IMR-90 (cell line): ENCODE results near the gene OR2H2. TPM values are rescaled to one million over a fixed set of nuclear protein-coding genes. Genes with fewer than 3 reads are reported as not detected.

Experiments
- ATAC-seq: fragments of 200-7000 bp; cut with Tn5 transposase; 2 replicates; pipeline ENCODE4 v1.9.1; 2020; ENCODE audit warnings: low read depth, mild to moderate bottlenecking, moderate library complexity
- BruUV-seq: library from RNA; stranded (reverse); fragments of 400-500 nt; replicated peaks from 2 replicates; lab custom pipeline; 2021; lab: Mats Ljungman, UMichigan
- CTCF ChIA-PET: fragments of 300-600 bp; formaldehyde crosslinking; extraction: SDS; loops from one replicate; lab custom pipeline; 2021; ENCODE audit warnings: antibody characterized with exemption; lab: Yijun Ruan, JAX
- POLR2A ChIA-PET: fragments of 300-600 bp; sonication (Branson Sonifier 250); formaldehyde crosslinking; loops from one replicate; lab custom pipeline; 2022; ENCODE audit warnings: antibody characterized with exemption; ENCODE audit not compliant: unreplicated experiment; lab: Charles Lee
- DNase-seq: peaks from one replicate; pipeline ENCODE4 v3.0.0; 2013
- H2AFZ ChIP-seq: replicated peaks from 2 replicates; pipeline ENCODE3; 2013; ENCODE audit warnings: low read length, mild to moderate bottlenecking; ENCODE audit not compliant: poor library complexity
- H2AK5ac ChIP-seq: 2 replicates; pipeline ENCODE4 v1.6.1; 2013; ENCODE audit warnings: low read depth, low read length, inconsistent platforms
- H2AK9ac ChIP-seq: replicated peaks from 2 replicates; pipeline ENCODE3; 2013; ENCODE audit warnings: mild to moderate bottlenecking, low read depth, low read length, moderate library complexity; ENCODE audit not compliant: poor library complexity
- H2BK120ac ChIP-seq: 2 replicates; pipeline ENCODE4 v1.6.1; 2013; ENCODE audit warnings: low read depth, low read length, inconsistent platforms
- H2BK15ac ChIP-seq: 3 replicates; pipeline ENCODE4 v1.6.1; 2013; ENCODE audit warnings: low read depth, low read length, inconsistent platforms
- H2BK20ac ChIP-seq: 2 replicates; pipeline ENCODE4 v1.6.1; 2013; ENCODE audit warnings: low read depth, mild to moderate bottlenecking, inconsistent platforms, low read length, moderate library complexity
- H2BK5ac ChIP-seq: 2 replicates; pipeline ENCODE4 v1.6.1; 2013; ENCODE audit warnings: mild to moderate bottlenecking, low read depth, low read length, inconsistent platforms; ENCODE audit not compliant: poor library complexity, severe bottlenecking
- H3K14ac ChIP-seq: replicated peaks from 2 replicates; pipeline ENCODE4 v1.6.1; 2013; ENCODE audit warnings: low read depth, low read length, inconsistent platforms
- H3K18ac ChIP-seq: 2 replicates; pipeline ENCODE4 v1.6.1; 2013; ENCODE audit warnings: low read depth, low read length, control low read depth
- H3K23ac ChIP-seq: 2 replicates; pipeline ENCODE4 v1.6.1; 2013; ENCODE audit warnings: low read depth, low read length, inconsistent platforms
- H3K27ac ChIP-seq: 2 replicates; pipeline ENCODE4 v1.5.1; 2013; ENCODE audit warnings: mild to moderate bottlenecking, control low read depth, low read length; ENCODE audit not compliant: insufficient read depth
- H3K27me3 ChIP-seq: 2 replicates; pipeline ENCODE4 v1.6.1; 2013; ENCODE audit warnings: low read length; ENCODE audit not compliant: control insufficient read depth, insufficient read depth
- H3K36me3 ChIP-seq: 2 replicates; pipeline ENCODE4 v1.6.1; 2013; ENCODE audit warnings: low read length, mixed read lengths; ENCODE audit not compliant: control insufficient read depth, insufficient read depth
- H3K4ac ChIP-seq: 2 replicates; pipeline ENCODE4 v1.6.1; 2013; ENCODE audit warnings: low read depth, low read length, inconsistent platforms
- H3K4me1 ChIP-seq: 2 replicates; pipeline ENCODE4 v1.6.1; 2013; ENCODE audit warnings: low read length, mixed read lengths; ENCODE audit not compliant: control insufficient read depth, insufficient read depth
- H3K4me2 ChIP-seq: 2 replicates; pipeline ENCODE4 v1.6.1; 2013; ENCODE audit warnings: low read depth, mild to moderate bottlenecking, control low read depth, low read length, moderate library complexity
- H3K4me3 ChIP-seq: 2 replicates; pipeline ENCODE4 v1.5.1; 2013; ENCODE audit warnings: low read depth, mild to moderate bottlenecking, control low read depth, low read length, moderate library complexity; ENCODE audit not compliant: insufficient read depth
- H3K56ac ChIP-seq: 2 replicates; pipeline ENCODE4 v1.6.1; 2013; ENCODE audit warnings: low read length, inconsistent platforms; ENCODE audit not compliant: insufficient read depth; ENCODE audit errors: extremely low read depth
- H3K79me1 ChIP-seq, 2 experiments: 2 replicates each; pipeline ENCODE4 v1.6.1; 2013; ENCODE audit warnings: low read length in 2 of 2, inconsistent platforms in 1 of 2, low read depth in 1 of 2
- H3K9ac ChIP-seq: 2 replicates; pipeline ENCODE4 v1.6.1; 2013; ENCODE audit warnings: low read depth, low read length, control low read depth
- H3K9me1 ChIP-seq: 2 replicates; pipeline ENCODE4 v1.6.1; 2013; ENCODE audit warnings: low read length, inconsistent platforms; ENCODE audit not compliant: insufficient read depth
- H3K9me3 ChIP-seq: 2 replicates; pipeline ENCODE4 v1.6.1; 2013; ENCODE audit warnings: low read length; ENCODE audit not compliant: control insufficient read depth, insufficient read depth
- H4K20me1 ChIP-seq: 2 replicates; pipeline ENCODE4 v1.6.1; 2013; ENCODE audit warnings: low read length, inconsistent platforms; ENCODE audit not compliant: insufficient read depth
- H4K5ac ChIP-seq: 2 replicates; pipeline ENCODE4 v1.6.1; 2013; ENCODE audit warnings: mild to moderate bottlenecking, low read depth, low read length, control low read depth
- H4K8ac ChIP-seq, 2 experiments: 2 replicates each; pipeline ENCODE4 v1.6.1; 2013; ENCODE audit warnings: low read depth in 2 of 2, low read length in 2 of 2, control low read depth in 1 of 2, inconsistent platforms in 1 of 2
- H4K91ac ChIP-seq: 2 replicates; pipeline ENCODE4 v1.6.1; 2013; ENCODE audit warnings: low read depth, low read length, inconsistent platforms; ENCODE audit not compliant: insufficient read depth
- MAZ ChIP-seq: IDR thresholded peaks from 2 replicates; pipeline ENCODE4 v1.6.1; 2012; ENCODE audit warnings: low read depth, mild to moderate bottlenecking, low read length, improper control_type of control experiment, moderate library complexity, borderline replicate concordance
- NFE2L2 ChIP-seq: fragments of 150-350 bp; IDR thresholded peaks from 2 replicates; pipeline ENCODE4 v1.6.1; 2016; ENCODE audit warnings: low read depth, mild to moderate bottlenecking, low read length
- SMC3 ChIP-seq: fragments of 150-350 bp; IDR thresholded peaks from 2 replicates; pipeline ENCODE4 v1.6.1; 2016; ENCODE audit warnings: low read depth, mild to moderate bottlenecking, antibody characterized with exemption, low read length, moderate library complexity
- WGBS, 2 experiments: methylation state at CpG; one replicate each; pipeline versions ENCODE4 v1.1.5 to v1.1.7; 2013; ENCODE audit warnings: missing lambda C conversion rate in 2 of 2; ENCODE audit not compliant: insufficient read length in 1 of 2; ENCODE audit errors: extremely low coverage in 2 of 2; 5-methylcytosine and 5-hydroxymethylcytosine counted together
- dilution Hi-C: fragments of 300-500 bp; cut with HindIII; formaldehyde crosslinking; loops from one replicate; pipeline ENCODE4 v1.14.3; 2018; ENCODE audit warnings: low sequenced_read_pairs; ENCODE audit not compliant: unreplicated experiment
- in situ Hi-C: fragments of 300-500 bp; cut with MboI; formaldehyde crosslinking; loops from 3 replicates; pipeline ENCODE4 v1.14.3; 2019; ENCODE audit warnings: low sequenced_read_pairs, inconsistent platforms, mixed read lengths
- intact Hi-C: fragments of 100-400 bp; cut with micrococcal nuclease; formaldehyde crosslinking; loops from 2 replicates; pipeline ENCODE4 v1.10.0; 2022
- polyA plus RNA-seq, 3 experiments: library from polyadenylated mRNA; depleted of rRNA; stranded (reverse); fragments of >200 nt; gene quantifications; 2 replicates each; pipeline ENCODE4 v1.2.3, GENCODE V29; 2012; ENCODE audit warnings: low replicate concordance in 1 of 3
- total RNA-seq: library from RNA; depleted of rRNA; stranded (reverse); fragments of >200 nt; gene quantifications from 2 replicates; pipeline ENCODE4 v1.2.3, GENCODE V29; 2012

Gene OR2H2
- total and polyA plus RNA-seq, 2 of the 4 experiments (the other 2 are of a cell fraction) = not detected

GRCh38 chr6:29566856-29567255 is 18.1 kb upstream of the OR2H2 start:
- intact Hi-C loops = no loop called here
- POLR2A ChIA-PET = no interaction called here

More at GRCh38 chr6:29566856-29567255, 18.1 kb upstream of the OR2H2 start:
- Histone ChIP-seq H3K23ac (no peak overlapping the region), H3K27ac (no peak overlapping the region), H2BK20ac (no peak overlapping the region), H2AK9ac (no peak overlapping the region), H3K4me3 (no peak overlapping the region), H2BK5ac (no peak overlapping the region), H3K4me2 (no peak overlapping the region), H4K5ac (no peak overlapping the region), H3K56ac (no peak overlapping the region), H4K20me1 (no peaks in the 10 kb centered on the region), H2BK120ac (no peak overlapping the region), H2AK5ac (no peak overlapping the region), H3K9me3 (no peaks in the 10 kb centered on the region), H2BK15ac (no peak overlapping the region), H3K18ac (no peak overlapping the region), H3K9me1 (no peaks in the 10 kb centered on the region), H3K14ac (no peak overlapping the region), H3K79me1 (no peaks in the 10 kb centered on the region), H3K9ac (no peak overlapping the region), H4K8ac (no peak overlapping the region), H3K36me3 (no peaks in the 10 kb centered on the region), H4K91ac (no peak overlapping the region), H3K27me3 (no peaks in the 10 kb centered on the region), H2AFZ (no peak overlapping the region), H3K4ac (no peak overlapping the region), H3K4me1 (no peaks in the 10 kb centered on the region)
- TF ChIP-seq NFE2L2 (no peak), SMC3 (no peak), MAZ (no peak)
- no TSS peak for BruUV-seq
- dilution Hi-C loops (no loop called here), in situ Hi-C loops (no loop called here)
- WGBS, 2 experiments = no CpG with 5 or more reads among the region's 5 CpGs
- CTCF ChIA-PET = no interaction called here
- ATAC-seq (no peak), DNase-seq (no peak)
